HG03558 (cell line): ENCODE results near the gene TSBP1.

Experiments
- ATAC-seq: cut with Tn5 transposase; IDR thresholded peaks from one replicate; pipeline ENCODE4 v1.9.1; 2021; ENCODE audit warnings: moderate number of reproducible peaks; ENCODE audit not compliant: unreplicated experiment; ENCODE audit errors: extremely low read depth

Gene TSBP1

GRCh38 chr6:32371803-32372202 is at the start of gene TSBP1:
Gene TSBP1, minus strand, starts transcription at chr6:32371903. Its CDS starts 197 bp downstream, at chr6:32371706.
- ATAC-seq, result no peak

DNA sequence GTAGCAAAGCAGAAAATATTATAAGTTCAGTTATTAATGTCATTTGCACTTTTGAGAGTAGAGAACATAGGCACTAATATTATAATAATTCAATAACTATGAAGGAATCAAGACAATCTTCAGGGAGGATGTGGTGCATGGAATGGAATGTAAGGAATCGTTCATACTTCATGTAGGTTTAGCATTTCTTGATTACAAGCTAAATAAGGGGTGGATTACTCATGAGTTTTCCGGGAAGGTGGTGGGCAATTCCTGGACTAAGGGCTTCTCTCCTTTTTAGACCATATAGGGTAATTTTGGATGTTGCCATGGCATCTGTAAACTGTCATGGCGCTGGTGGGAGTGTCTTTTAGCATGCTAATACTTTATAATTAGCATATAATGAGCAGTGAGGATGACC is 44.3 kb upstream of the TSBP1 start:
- no peak for ATAC-seq

DNA sequence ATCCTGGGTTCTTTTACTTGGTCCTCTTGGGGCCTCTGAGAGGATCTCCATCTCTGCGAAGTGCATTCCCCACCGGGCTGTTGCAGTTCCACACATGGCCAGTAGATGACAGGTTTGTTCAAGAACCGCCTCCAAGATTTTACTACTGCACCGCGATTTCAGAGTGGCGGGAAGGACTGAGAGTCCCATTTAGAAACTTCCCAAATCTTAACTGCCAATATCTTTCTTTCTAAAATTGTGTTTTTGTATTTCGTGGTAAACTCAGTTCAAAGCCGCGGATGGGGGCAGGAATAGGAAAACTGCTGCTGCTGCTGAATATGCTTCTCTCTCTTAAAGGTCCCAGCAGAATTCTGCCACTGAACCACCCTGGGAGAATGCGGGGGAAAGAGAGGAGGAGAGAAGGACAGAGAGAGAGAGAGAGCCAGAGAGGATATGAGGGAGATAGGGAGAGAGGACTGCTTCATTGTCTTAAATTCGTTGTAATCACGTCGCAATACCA is 43.9 kb upstream of the TSBP1 start:
- no peak for ATAC-seq

DNA sequence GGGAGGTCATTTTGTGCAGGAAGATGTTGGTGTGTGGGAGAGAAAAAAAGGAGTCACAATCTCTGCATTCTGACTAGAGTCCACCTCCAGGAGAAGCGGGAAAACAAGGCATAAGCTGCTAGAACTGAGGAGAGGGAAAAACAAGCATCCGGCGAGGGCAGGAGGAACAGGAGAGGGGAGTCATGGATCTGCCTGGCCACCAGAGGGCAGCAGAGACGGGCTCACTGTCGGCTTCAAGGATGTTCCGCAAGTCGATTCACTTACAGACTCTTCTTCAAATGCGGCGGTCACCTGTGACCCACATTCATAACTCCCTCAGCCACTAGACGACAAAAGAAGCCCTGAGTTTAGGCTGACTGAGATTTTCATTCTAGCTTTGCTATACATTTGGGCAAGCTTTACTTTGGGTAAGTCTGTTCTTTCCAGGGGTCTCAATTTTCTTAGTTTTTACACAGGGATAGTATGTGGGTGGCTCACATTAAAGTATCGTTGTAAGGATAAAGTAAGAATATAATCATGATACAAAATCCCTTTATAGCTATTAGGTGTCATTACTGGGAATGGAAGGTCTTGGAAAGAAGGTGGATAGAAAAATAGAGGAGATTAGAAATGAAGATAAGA is 41.8 kb upstream of the TSBP1 start:
- no peak for ATAC-seq

DNA sequence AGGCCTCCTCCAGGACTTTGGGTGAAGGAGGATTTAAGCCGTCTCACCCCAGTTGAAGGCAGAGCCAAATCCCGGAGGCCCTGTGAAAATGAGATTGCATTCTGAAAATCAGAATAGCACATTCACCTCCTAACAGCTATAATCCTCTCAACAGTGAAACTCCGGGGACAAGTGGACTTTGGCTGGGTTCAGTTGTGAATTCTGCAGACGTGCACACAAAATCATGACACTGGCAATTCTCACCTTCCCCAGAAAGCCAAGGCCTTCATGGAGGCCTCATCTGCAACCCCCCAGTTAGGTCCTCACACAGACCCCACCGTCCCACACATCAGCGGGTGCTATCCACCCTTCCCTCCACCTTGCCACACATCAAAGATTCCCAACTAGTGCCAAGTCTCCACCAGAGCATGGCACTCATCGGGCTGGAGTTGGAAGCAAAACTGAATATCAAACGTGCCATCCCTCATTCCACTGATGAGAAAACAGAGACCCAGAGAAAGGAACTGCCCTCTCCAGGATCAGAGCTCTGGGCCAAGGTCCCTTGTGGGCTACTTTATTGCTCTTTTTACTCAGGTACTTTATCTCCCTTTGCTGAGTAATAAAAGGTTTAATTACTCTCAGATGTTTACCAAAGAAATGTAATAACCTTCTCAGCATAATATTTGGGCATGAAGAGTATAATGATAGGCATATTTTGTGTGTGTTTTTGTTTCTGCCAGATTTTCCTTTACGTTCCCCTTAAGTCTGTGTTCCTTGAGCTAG is 40.0 kb upstream of the TSBP1 start:
- ATAC-seq, result no peak

GRCh38 chr6:32410906-32411305 is 39.2 kb upstream of the TSBP1 start:
- ATAC-seq, result no peak

GRCh38 chr6:32406857-32407256 is 35.2 kb upstream of the TSBP1 start, which contains the start of gene BTNL2:
Gene BTNL2, minus strand, starts transcription at chr6:32407181. Its CDS starts 58 bp downstream, at chr6:32407123.
- ATAC-seq, result no peak

- no peak for ATAC-seq
Observed at GRCh38 chr6:32406197-32406596, 34.5 kb upstream of the TSBP1 start.

DNA sequence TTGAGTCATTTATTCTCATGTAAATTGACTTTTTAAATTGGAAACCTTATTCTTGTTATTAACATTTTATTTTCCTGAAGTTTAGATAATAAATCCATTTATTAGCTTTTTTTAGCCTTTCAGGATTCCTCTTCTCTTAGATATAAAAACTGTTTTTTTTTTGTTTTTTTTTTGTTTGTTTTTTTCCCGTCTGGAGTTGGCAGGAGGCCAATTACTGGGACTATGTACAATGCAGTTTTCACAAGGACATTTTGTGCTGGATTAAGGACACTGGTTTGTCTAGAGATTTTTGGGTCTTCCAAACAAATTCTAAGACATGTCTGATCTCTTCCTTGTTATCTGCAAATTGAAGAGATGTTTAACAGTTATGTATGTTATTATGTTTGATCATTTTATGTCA is 34.0 kb upstream of the TSBP1 start:
- no peak for ATAC-seq

GRCh38 chr6:32402812-32403211 is 31.1 kb upstream of the TSBP1 start:
- ATAC-seq, result no peak

- ATAC-seq, result no peak
Observed at GRCh38 chr6:32401284-32401963, 29.7 kb upstream of the TSBP1 start.

GRCh38 chr6:32397252-32397920 is 25.7 kb upstream of the TSBP1 start:
- ATAC-seq, result peak; percentile 74

- no peak for ATAC-seq
Observed at GRCh38 chr6:32396028-32396427, 24.3 kb upstream of the TSBP1 start.

- ATAC-seq, result no peak
Observed at GRCh38 chr6:32393665-32394420, 22.1 kb upstream of the TSBP1 start.

DNA sequence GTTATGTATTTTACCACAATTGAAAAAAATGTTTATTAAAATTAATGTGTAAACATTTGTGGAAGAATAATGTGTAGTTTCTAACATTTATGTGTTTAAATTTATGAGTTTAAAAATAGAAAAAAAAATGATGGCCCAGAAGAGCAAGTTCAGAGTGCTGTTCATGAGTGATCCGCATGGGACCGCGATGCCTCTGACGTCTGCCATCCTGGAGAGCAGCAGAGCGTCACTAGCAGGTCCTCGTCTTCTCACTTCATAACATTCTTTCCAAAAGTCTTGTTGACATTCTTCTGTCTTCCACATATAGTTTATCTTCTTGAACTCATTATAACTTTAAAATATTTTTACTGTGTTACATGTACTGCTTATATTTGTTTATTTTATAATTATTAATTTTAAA is 19.8 kb upstream of the TSBP1 start:
- no peak for ATAC-seq

GRCh38 chr6:32387589-32388340 is 16.1 kb upstream of the TSBP1 start:
- no peak for ATAC-seq

- no peak for ATAC-seq
Observed at GRCh38 chr6:32386040-32386439, 14.3 kb upstream of the TSBP1 start.

GRCh38 chr6:32382757-32383420 is 11.2 kb upstream of the TSBP1 start:
- no peak for ATAC-seq

DNA sequence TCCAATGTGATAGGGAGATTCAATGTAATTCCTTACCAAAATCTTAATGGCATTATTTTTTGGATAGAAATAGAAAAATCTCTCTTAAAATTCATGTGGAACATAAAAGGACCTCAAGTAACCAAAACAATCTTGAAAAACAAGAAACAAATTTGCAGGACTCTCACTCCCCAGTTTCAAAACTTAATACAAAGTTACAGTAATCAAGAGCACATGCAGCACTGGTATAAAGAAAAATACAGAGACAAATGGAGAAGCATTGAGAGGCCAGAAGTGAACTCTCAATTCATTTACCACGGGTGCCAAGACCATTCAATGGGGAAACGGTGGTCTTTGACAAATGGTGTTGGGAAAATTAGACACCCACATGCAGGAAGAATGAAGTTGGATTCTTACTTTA is 7.8 kb upstream of the TSBP1 start:
- ATAC-seq, result no peak
